Activated T-helper 2 cell treated with anti-CD3 and anti-CD28 coated beads, Interferon-gamma antibody, Interleukin-2, Interleukin-4, amounts not matched to agents 10 μg/mL and 5 μg/mL and 100 μg/mL, durations not matched to agents 14 hours and 24 hours and 36 hours (primary cell): ENCODE results near the gene SLC9A9. TPM values are rescaled to one million over a fixed set of nuclear protein-coding genes. Genes with fewer than 3 reads are reported as not detected.

ENCODE experiments used
- DNase-seq: peaks from one replicate; pipeline ENCODE4 v3.0.0; 2021; ENCODE audit warnings: low spot score
- H3K27ac Mint-ChIP-seq: one replicate; pipeline ENCODE4 v1.8.0; 2021; ENCODE audit warnings: mixed read lengths
- H3K27me3 Mint-ChIP-seq: one replicate; pipeline ENCODE4 v1.8.0; 2021; ENCODE audit warnings: low read depth, mixed read lengths
- H3K36me3 Mint-ChIP-seq: one replicate; pipeline ENCODE4 v1.8.0; 2021; ENCODE audit warnings: low read depth, mixed read lengths
- H3K4me1 Mint-ChIP-seq: one replicate; pipeline ENCODE4 v1.8.0; 2021; ENCODE audit warnings: low read depth, mixed read lengths
- H3K4me3 Mint-ChIP-seq: one replicate; pipeline ENCODE4 v1.8.0; 2021; ENCODE audit warnings: low read depth, mild to moderate bottlenecking, moderate library complexity, mixed read lengths
- H3K9me3 Mint-ChIP-seq: one replicate; pipeline ENCODE4 v1.8.0; 2021; ENCODE audit warnings: mixed read lengths
- intact Hi-C: fragments of 100-400 bp; cut with micrococcal nuclease; formaldehyde crosslinking; loops from one replicate; pipeline ENCODE4 v1.15.1; 2023
- total RNA-seq: library from RNA; stranded (reverse); gene quantifications from 2 replicates; pipeline ENCODE4 v1.2.3, GENCODE V29; 2022

The SLC9A9 gene
- total RNA-seq, 1 donor from 2014 or later, result 1.6 TPM

GRCh38 chr3:143266511-143266910, 581.8 kb downstream of the SLC9A9 start:
- intact Hi-C loops, result no loop called here
- Mint-ChIP-seq H3K27ac (no peak overlapping the region), H3K4me3 (no peak overlapping the region), H3K36me3 (no peaks in the 10 kb centered on the region), H3K27me3 (no peaks in the 10 kb centered on the region), H3K4me1 (peaks cover 4% of the 10 kb centered on the region), H3K9me3 (no peaks in the 10 kb centered on the region)
- DNase-seq, result no peak

- H3K36me3 Mint-ChIP-seq, result no peaks in the 10 kb centered on the region
- DNase-seq, result no peak
- no peak overlapping the region for H3K27ac Mint-ChIP-seq
- no peaks in the 10 kb centered on the region for H3K27me3 Mint-ChIP-seq
- H3K4me3 Mint-ChIP-seq, result no peak overlapping the region
- H3K4me1 Mint-ChIP-seq, result peaks cover 4% of the 10 kb centered on the region
- H3K9me3 Mint-ChIP-seq, result no peaks in the 10 kb centered on the region
- intact Hi-C loops, result no loop called here
Observed at GRCh38 chr3:143265501-143266070, 582.7 kb downstream of the SLC9A9 start.

- intact Hi-C loops, result no loop called here
- Mint-ChIP-seq H3K27me3 (no peaks in the 10 kb centered on the region), H3K9me3 (no peaks in the 10 kb centered on the region), H3K4me3 (no peak overlapping the region), H3K27ac (no peak overlapping the region), H3K4me1 (peaks cover 4% of the 10 kb centered on the region), H3K36me3 (no peaks in the 10 kb centered on the region)
- DNase-seq, result no peak
Observed at GRCh38 chr3:143263852-143264513, 584.3 kb downstream of the SLC9A9 start.

- H3K4me3 Mint-ChIP-seq, result no peak overlapping the region
- H3K9me3 Mint-ChIP-seq, result no peaks in the 10 kb centered on the region
- no peaks in the 10 kb centered on the region for H3K36me3 Mint-ChIP-seq
- DNase-seq, result no peak
- intact Hi-C loops, result no loop called here
- peaks cover 1% of the 10 kb centered on the region for H3K4me1 Mint-ChIP-seq
- H3K27me3 Mint-ChIP-seq, result no peaks in the 10 kb centered on the region
- H3K27ac Mint-ChIP-seq, result no peak overlapping the region
Observed at GRCh38 chr3:143261848-143262247, 586.4 kb downstream of the SLC9A9 start.

- no peak for DNase-seq
- H3K9me3 Mint-ChIP-seq, result no peaks in the 10 kb centered on the region
- peaks cover 1% of the 10 kb centered on the region for H3K4me1 Mint-ChIP-seq
- intact Hi-C loops, result no loop called here
- no peaks in the 10 kb centered on the region for H3K36me3 Mint-ChIP-seq
- no peak overlapping the region for H3K4me3 Mint-ChIP-seq
- no peak overlapping the region for H3K27ac Mint-ChIP-seq
- no peaks in the 10 kb centered on the region for H3K27me3 Mint-ChIP-seq
Observed at GRCh38 chr3:143258692-143259091, 589.6 kb downstream of the SLC9A9 start.

GRCh38 chr3:143256416-143256815, 591.9 kb downstream of the SLC9A9 start:
- intact Hi-C loops, result no loop called here
- no peak for DNase-seq
- Mint-ChIP-seq H3K4me3 (no peak overlapping the region), H3K9me3 (no peaks in the 10 kb centered on the region), H3K4me1 (no peaks in the 10 kb centered on the region), H3K27me3 (no peaks in the 10 kb centered on the region), H3K27ac (no peak overlapping the region), H3K36me3 (no peaks in the 10 kb centered on the region)

- no peaks in the 10 kb centered on the region for H3K4me1 Mint-ChIP-seq
- no peak overlapping the region for H3K27ac Mint-ChIP-seq
- no peak overlapping the region for H3K4me3 Mint-ChIP-seq
- H3K27me3 Mint-ChIP-seq, result no peaks in the 10 kb centered on the region
- H3K9me3 Mint-ChIP-seq, result no peaks in the 10 kb centered on the region
- DNase-seq, result no peak
- intact Hi-C loops, result no loop called here
- H3K36me3 Mint-ChIP-seq, result no peaks in the 10 kb centered on the region
Observed at GRCh38 chr3:143255739-143256138, 592.5 kb downstream of the SLC9A9 start.

- H3K9me3 Mint-ChIP-seq, result no peaks in the 10 kb centered on the region
- no peak for DNase-seq
- no peaks in the 10 kb centered on the region for H3K36me3 Mint-ChIP-seq
- no peaks in the 10 kb centered on the region for H3K27me3 Mint-ChIP-seq
- no peak overlapping the region for H3K4me3 Mint-ChIP-seq
- H3K4me1 Mint-ChIP-seq, result no peaks in the 10 kb centered on the region
- intact Hi-C loops, result no loop called here
- no peak overlapping the region for H3K27ac Mint-ChIP-seq
Observed at GRCh38 chr3:143252931-143253330, 595.3 kb downstream of the SLC9A9 start.

- Mint-ChIP-seq H3K27me3 (no peaks in the 10 kb centered on the region), H3K4me1 (no peaks in the 10 kb centered on the region), H3K9me3 (no peaks in the 10 kb centered on the region), H3K27ac (no peak overlapping the region), H3K4me3 (no peak overlapping the region), H3K36me3 (no peaks in the 10 kb centered on the region)
- intact Hi-C loops, result no loop called here
- DNase-seq, result no peak
Observed at GRCh38 chr3:143249014-143249413, 599.3 kb downstream of the SLC9A9 start.

GRCh38 chr3:143247073-143247472, 601.2 kb downstream of the SLC9A9 start:
- Mint-ChIP-seq H3K9me3 (no peaks in the 10 kb centered on the region), H3K27me3 (no peaks in the 10 kb centered on the region), H3K4me3 (no peak overlapping the region), H3K36me3 (no peaks in the 10 kb centered on the region), H3K27ac (no peak overlapping the region), H3K4me1 (no peaks in the 10 kb centered on the region)
- intact Hi-C loops, result no loop called here
- DNase-seq, result no peak

GRCh38 chr3:143245692-143246091, 602.6 kb downstream of the SLC9A9 start:
- H3K27me3 Mint-ChIP-seq, result no peaks in the 10 kb centered on the region
- no peak for DNase-seq
- no peaks in the 10 kb centered on the region for H3K9me3 Mint-ChIP-seq
- no peaks in the 10 kb centered on the region for H3K4me1 Mint-ChIP-seq
- intact Hi-C loops, result no loop called here
- H3K27ac Mint-ChIP-seq, result no peak overlapping the region
- no peaks in the 10 kb centered on the region for H3K36me3 Mint-ChIP-seq
- H3K4me3 Mint-ChIP-seq, result no peak overlapping the region

GRCh38 chr3:143244516-143245063, 603.7 kb downstream of the SLC9A9 start:
- Mint-ChIP-seq H3K27ac (no peak overlapping the region), H3K27me3 (no peaks in the 10 kb centered on the region), H3K4me3 (no peak overlapping the region), H3K9me3 (no peaks in the 10 kb centered on the region), H3K36me3 (no peaks in the 10 kb centered on the region), H3K4me1 (no peaks in the 10 kb centered on the region)
- intact Hi-C loops, result no loop called here
- no peak for DNase-seq

GRCh38 chr3:143243686-143244085, 604.6 kb downstream of the SLC9A9 start:
- Mint-ChIP-seq H3K36me3 (peaks cover 2% of the 10 kb centered on the region), H3K27me3 (no peaks in the 10 kb centered on the region)
- intact Hi-C loops, result no loop called here

More at GRCh38 chr3:143243686-143244085, 604.6 kb downstream of the SLC9A9 start:
- DNase-seq, result no peak
- H3K4me3 Mint-ChIP-seq, result no peak overlapping the region
- no peaks in the 10 kb centered on the region for H3K4me1 Mint-ChIP-seq
- H3K27ac Mint-ChIP-seq, result no peak overlapping the region
- H3K9me3 Mint-ChIP-seq, result no peaks in the 10 kb centered on the region
